ENCODE results near the gene DHX29. TPM values are rescaled to one million over a fixed set of nuclear protein-coding genes. Genes with fewer than 3 reads are reported as not detected.

DHX29 gene
- polyA plus RNA-seq, 1 donor (not counting 4 experiments of a cell fraction or from before 2014, with no cell fraction given), result 18.8 TPM

GRCh38 chr5:55300890-55301289 is 6.6 kb downstream of the DHX29 start:
- Histone ChIP-seq H3K27me3 (ENCODE audit: control insufficient read depth, extremely low read depth, insufficient read depth, low read length) (no peaks in the 10 kb centered on the region), H3K9me3 (ENCODE audit: control insufficient read depth, low read depth, low read length) (peaks cover 3% of the 10 kb centered on the region), H3K4me1 (ENCODE audit: control insufficient read depth, extremely low read depth, insufficient read depth, low read length) (peaks cover 24% of the 10 kb centered on the region), H3K27ac (ENCODE audit: control insufficient read depth, insufficient read depth, low read length) (no peak overlapping the region), H3K4me3 (ENCODE audit: control insufficient read depth in 2 of 3, extremely low read depth in 1 of 3, insufficient read depth in 2 of 3, low read depth in 1 of 3, low read length in 3 of 3) (no peak overlapping the region), H3K79me2 (ENCODE audit: control insufficient read depth, insufficient read depth, low read length) (peaks cover 57% of the 10 kb centered on the region), H3K9ac (ENCODE audit: control insufficient read depth, extremely low read depth, insufficient read depth, low read length) (no peak overlapping the region), H2AFZ (ENCODE audit: control insufficient read depth, low read length) (no peak overlapping the region), H3K9me1 (ENCODE audit: control insufficient read depth, extremely low read depth, insufficient read depth, low read length) (no peaks in the 10 kb centered on the region), H4K20me1 (ENCODE audit: control insufficient read depth, extremely low read depth, insufficient read depth, low read length) (no peaks in the 10 kb centered on the region), H3K4me2 (ENCODE audit: control insufficient read depth, extremely low read depth, insufficient read depth, low read depth, low read length) (no peak overlapping the region), H3K36me3 (ENCODE audit: control insufficient read depth in 2 of 2, extremely low read depth in 1 of 2, insufficient read depth in 2 of 2, low read length in 2 of 2) (peaks cover 5 to 12% of the 10 kb centered on the region in 2 experiments)
- dilution Hi-C loops (cut with MboI; ENCODE audit: extremely low pct_ligation_motif_present, low sequenced_read_pairs), result no loop called here
- TF ChIP-seq EZH2 (IDR thresholded peaks at IDR 0.05; ENCODE audit: low read length), result no peak
- no peak for TF ChIP-seq CTCF (optimal IDR thresholded peaks at IDR 0.05 in 1 of 3, IDR thresholded peaks at IDR 0.05 in 1 of 3, conservative IDR thresholded peaks at IDR 0.05 in 1 of 3; ENCODE audit: extremely low read depth in 1 of 3, insufficient read depth in 2 of 3, low read length in 3 of 3)
- no peak for FAIRE-seq
- DNase-seq (ENCODE audit: low read depth, low spot score), result no peak

- dilution Hi-C loops (cut with MboI; ENCODE audit: extremely low pct_ligation_motif_present, low sequenced_read_pairs), result no loop called here
- Histone ChIP-seq H3K27me3 (ENCODE audit: control insufficient read depth, extremely low read depth, insufficient read depth, low read length) (no peaks in the 10 kb centered on the region), H3K4me2 (ENCODE audit: control insufficient read depth, extremely low read depth, insufficient read depth, low read depth, low read length) (no peak overlapping the region), H3K27ac (ENCODE audit: control insufficient read depth, insufficient read depth, low read length) (no peak overlapping the region), H3K79me2 (ENCODE audit: control insufficient read depth, insufficient read depth, low read length) (peaks cover 14% of the 10 kb centered on the region), H2AFZ (ENCODE audit: control insufficient read depth, low read length) (no peak overlapping the region), H3K4me3 (ENCODE audit: control insufficient read depth in 2 of 3, extremely low read depth in 1 of 3, insufficient read depth in 2 of 3, low read depth in 1 of 3, low read length in 3 of 3) (no peak overlapping the region), H3K9ac (ENCODE audit: control insufficient read depth, extremely low read depth, insufficient read depth, low read length) (no peak overlapping the region), H3K36me3 (ENCODE audit: control insufficient read depth in 2 of 2, extremely low read depth in 1 of 2, insufficient read depth in 2 of 2, low read length in 2 of 2) (peaks cover 11 to 22% of the 10 kb centered on the region in 2 experiments), H3K4me1 (ENCODE audit: control insufficient read depth, extremely low read depth, insufficient read depth, low read length) (no peaks in the 10 kb centered on the region), H3K9me1 (ENCODE audit: control insufficient read depth, extremely low read depth, insufficient read depth, low read length) (no peaks in the 10 kb centered on the region), H4K20me1 (ENCODE audit: control insufficient read depth, extremely low read depth, insufficient read depth, low read length) (no peaks in the 10 kb centered on the region), H3K9me3 (ENCODE audit: control insufficient read depth, low read depth, low read length) (no peaks in the 10 kb centered on the region)
- DNase-seq (ENCODE audit: low read depth, low spot score) (no peak), FAIRE-seq (no peak)
- TF ChIP-seq CTCF (optimal IDR thresholded peaks at IDR 0.05 in 1 of 3, IDR thresholded peaks at IDR 0.05 in 1 of 3, conservative IDR thresholded peaks at IDR 0.05 in 1 of 3; ENCODE audit: extremely low read depth in 1 of 3, insufficient read depth in 2 of 3, low read length in 3 of 3) (no peak), EZH2 (IDR thresholded peaks at IDR 0.05; ENCODE audit: low read length) (no peak)
Measured at GRCh38 chr5:55294935-55295334, 12.6 kb downstream of the DHX29 start.
